ENCODE measurements around the gene ATG7. TPM values are rescaled to one million over a fixed set of nuclear protein-coding genes. Genes with fewer than 3 reads are reported as not detected.

The ATG7 gene
- total and polyA plus RNA-seq, 11 donors: 4.4 to 45.1 (median 14.4) TPM

- no peaks in the 10 kb centered on the region for H3K27me3 ChIP-seq
- 88 to 91% (median 90%) methylated on average over 2 of the region's 2 CpGs for WGBS, 4 donors
- TF ChIP-seq POLR2A (IDR thresholded peaks at IDR 0.05) (no peak), CTCF (IDR thresholded peaks at IDR 0.05) (no peak)
- no peaks in the 10 kb centered on the region for H3K36me3 ChIP-seq
- H3K27ac ChIP-seq: no peak overlapping the region
- intact Hi-C loops (cut with DNase I): loop anchor here in 1 of 10 donors (10.0 kb wide), 1 partner anchor 73 kb away; no protein-coding TSS in a partner anchor
- no peak overlapping the region for H3K4me3 ChIP-seq
- H3K4me1 ChIP-seq: peaks cover 0 to 53% (median 28%) of the 10 kb centered on the region in 12 donors
- DNase-seq: no peak
- H3K9me3 ChIP-seq: peaks cover 0 to 4% (median 0%) of the 10 kb centered on the region in 12 donors
- no peak for ATAC-seq
Observed at GRCh38 chr3:11547498-11547897, 275.3 kb downstream of the ATG7 start.

GRCh38 chr3:11548721-11549131 is 276.5 kb downstream of the ATG7 start:
- ATAC-seq: peak in 3 of 4 donors; percentile 33 to 47 (median 46)
- H3K27me3 ChIP-seq: no peaks in the 10 kb centered on the region
- intact Hi-C loops (cut with DNase I): loop anchor here in 1 of 10 donors (10.0 kb wide), 1 partner anchor 74 kb away; no protein-coding TSS in a partner anchor
- no peak for TF ChIP-seq CTCF (IDR thresholded peaks at IDR 0.05)
- TF ChIP-seq POLR2A (IDR thresholded peaks at IDR 0.05): no peak
- H3K27ac ChIP-seq: peak overlapping the region in 6 of 12 donors; percentile 7 to 60 (median 20)
- H3K9me3 ChIP-seq: peaks cover 0 to 4% (median 0%) of the 10 kb centered on the region in 12 donors
- 4 to 25% (median 18%) methylated on average over 7 of the region's 7 CpGs for WGBS, 4 donors
- peaks cover 0 to 57% (median 33%) of the 10 kb centered on the region in 12 donors for H3K4me1 ChIP-seq
- no peak overlapping the region for H3K4me3 ChIP-seq
- peak in 4 of 5 donors; percentile 30 to 52 (median 46) for DNase-seq
- H3K36me3 ChIP-seq: peaks cover 0 to 5% (median 0%) of the 10 kb centered on the region in 9 donors

GRCh38 chr3:11549580-11550140 is 277.5 kb downstream of the ATG7 start:
- intact Hi-C loops (cut with DNase I): loop anchor here in 2 of 10 donors (10.0 kb wide), 2 partner anchors 75 to 165 kb away; no protein-coding TSS in a partner anchor
- Histone ChIP-seq H3K27ac (no peak overlapping the region), H3K4me1 (peaks cover 2 to 57% (median 34%) of the 10 kb centered on the region in 12 donors), H3K4me3 (no peak overlapping the region), H3K36me3 (peaks cover 0 to 9% (median 0%) of the 10 kb centered on the region in 9 donors), H3K9me3 (no peaks in the 10 kb centered on the region), H3K27me3 (no peaks in the 10 kb centered on the region)
- peak in 1 of 5 donors; percentile 12 for DNase-seq
- TF ChIP-seq CTCF (IDR thresholded peaks at IDR 0.05) (no peak), POLR2A (IDR thresholded peaks at IDR 0.05) (no peak)
- 79 to 85% (median 83%) methylated on average over 9 of the region's 9 CpGs for whole genome bisulfite sequencing, 4 donors
- no peak for ATAC-seq

- Histone ChIP-seq H3K36me3 (peaks cover 0 to 20% (median 5%) of the 10 kb centered on the region in 9 donors), H3K9me3 (no peaks in the 10 kb centered on the region), H3K4me1 (peaks cover 2 to 57% (median 38%) of the 10 kb centered on the region in 12 donors), H3K27me3 (no peaks in the 10 kb centered on the region), H3K4me3 (peak overlapping the region in 1 of 12 donors; percentile 4), H3K27ac (peak overlapping the region in 9 of 12 donors; percentile 13 to 57 (median 35))
- intact Hi-C loops (cut with DNase I): loop anchor here in 1 of 10 donors (10.0 kb wide), 1 partner anchor 166 kb away; no protein-coding TSS in a partner anchor
- TF ChIP-seq POLR2A (IDR thresholded peaks at IDR 0.05): no peak
- WGBS, 4 donors: 56 to 72% (median 59%) methylated on average over 17 of the region's 17 CpGs
- DNase-seq (peak in 2 of 5 donors; percentile 20 to 26), ATAC-seq (peak in 1 of 4 donors; percentile 26)
Observed at GRCh38 chr3:11551036-11551435, 278.8 kb downstream of the ATG7 start.

Measured in heart left ventricle (tissue), 16 donors.